Measurements from ENCODE around the gene PLCB2. TPM values are rescaled to one million over a fixed set of nuclear protein-coding genes. Genes with fewer than 3 reads are reported as not detected.

The PLCB2 gene
- total and polyA plus RNA-seq, 2 donors (not counting 1 experiment from before 2014, with no cell fraction given), result 166 to 312 TPM

- Histone ChIP-seq H3K27ac (ENCODE audit: low read length in 2 of 2) (no peak overlapping the region), H3K4me2 (replicated peaks; ENCODE audit: low read depth, low read length, poor library complexity, severe bottlenecking) (no peak overlapping the region), H3K9me3 (ENCODE audit: control extremely low read depth in 1 of 3, control insufficient read depth in 2 of 3, insufficient read depth in 1 of 3, low read length in 2 of 3) (no peaks in the 10 kb centered on the region), H3K4me1 (ENCODE audit: control insufficient read depth in 2 of 2, insufficient read depth in 2 of 2, low read length in 2 of 2) (no peaks in the 10 kb centered on the region), H3K27me3 (replicated peaks in 1 of 4; ENCODE audit: control extremely low read depth in 1 of 4, control insufficient read depth in 3 of 4, insufficient read depth in 4 of 4, low read length in 3 of 4) (no peaks in the 10 kb centered on the region), H4K20me1 (ENCODE audit: control insufficient read depth, insufficient read depth, low read length, poor library complexity, severe bottlenecking) (no peaks in the 10 kb centered on the region), H3K79me2 (ENCODE audit: control insufficient read depth, insufficient read depth, low read length) (no peaks in the 10 kb centered on the region), H3K4me3 (ENCODE audit: control extremely low read depth in 1 of 5, extremely low read depth in 1 of 5, insufficient read depth in 1 of 5, low read depth in 2 of 5, low read length in 4 of 5) (no peak overlapping the region), H3K9ac (ENCODE audit: low read length) (no peak overlapping the region), H2AFZ (ENCODE audit: insufficient read depth, low read depth, low read length, poor library complexity, severe bottlenecking) (no peak overlapping the region), H3K36me3 (replicated peaks in 1 of 2; ENCODE audit: control extremely low read depth in 1 of 2, control insufficient read depth in 1 of 2, extremely low read depth in 1 of 2, insufficient read depth in 2 of 2, low read length in 1 of 2) (no peaks in the 10 kb centered on the region)
- POLR2A ChIA-PET, result no interaction called here
- CTCF ChIA-PET, result interaction anchor here (0.6 to 15.0 kb wide), 3 partner anchors 10 to 514 kb away, joined by 3 to 308 read pairs (median 3); no protein-coding TSS in a partner anchor
- intact Hi-C loops (cut with micrococcal nuclease), result no loop called here
- H3K27ac Mint-ChIP-seq, result no peak overlapping the region
- H3K27me3 Mint-ChIP-seq, result no peaks in the 10 kb centered on the region
- H3K4me3 Mint-ChIP-seq, result no peak overlapping the region
- H3K4me1 Mint-ChIP-seq, result no peaks in the 10 kb centered on the region
- H3K9me3 Mint-ChIP-seq (ENCODE audit: insufficient read depth), result no peaks in the 10 kb centered on the region
- ATAC-seq (ENCODE audit: low read depth) (no peak), DNase-seq (no peak)
- TF ChIP-seq, protein P1, sequence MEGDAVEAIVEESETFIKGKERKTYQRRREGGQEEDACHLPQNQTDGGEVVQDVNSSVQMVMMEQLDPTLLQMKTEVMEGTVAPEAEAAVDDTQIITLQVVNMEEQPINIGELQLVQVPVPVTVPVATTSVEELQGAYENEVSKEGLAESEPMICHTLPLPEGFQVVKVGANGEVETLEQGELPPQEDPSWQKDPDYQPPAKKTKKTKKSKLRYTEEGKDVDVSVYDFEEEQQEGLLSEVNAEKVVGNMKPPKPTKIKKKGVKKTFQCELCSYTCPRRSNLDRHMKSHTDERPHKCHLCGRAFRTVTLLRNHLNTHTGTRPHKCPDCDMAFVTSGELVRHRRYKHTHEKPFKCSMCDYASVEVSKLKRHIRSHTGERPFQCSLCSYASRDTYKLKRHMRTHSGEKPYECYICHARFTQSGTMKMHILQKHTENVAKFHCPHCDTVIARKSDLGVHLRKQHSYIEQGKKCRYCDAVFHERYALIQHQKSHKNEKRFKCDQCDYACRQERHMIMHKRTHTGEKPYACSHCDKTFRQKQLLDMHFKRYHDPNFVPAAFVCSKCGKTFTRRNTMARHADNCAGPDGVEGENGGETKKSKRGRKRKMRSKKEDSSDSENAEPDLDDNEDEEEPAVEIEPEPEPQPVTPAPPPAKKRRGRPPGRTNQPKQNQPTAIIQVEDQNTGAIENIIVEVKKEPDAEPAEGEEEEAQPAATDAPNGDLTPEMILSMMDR (IDR thresholded peaks at IDR 0.05), result no peak
- TF ChIP-seq EZH2 (IDR thresholded peaks at IDR 0.05; ENCODE audit: borderline replicate concordance, insufficient read depth, low read depth, low read length, poor library complexity, severe bottlenecking), result no peak
- 94% methylated on average over 15 of the region's 15 CpGs for WGBS (ENCODE audit: insufficient coverage)
These were observed 39.1 kb upstream of the PLCB2 start for GRCh38 chr15:40346579-40347558.
